ENCODE measurements around the gene CLEC9A. TPM values are rescaled to one million over a fixed set of nuclear protein-coding genes. Genes with fewer than 3 reads are reported as not detected.

CLEC9A gene
- total and polyA plus RNA-seq, 2 donors (not counting 3 experiments of a cell fraction or from before 2014, with no cell fraction given): not detected

- CTCF ChIA-PET: interaction anchor here (1.0 to 1.4 kb wide), 2 partner anchors 9 to 277 kb away, joined by 3 to 6 read pairs; no protein-coding TSS in a partner anchor
- intact Hi-C loops (cut with micrococcal nuclease): no loop called here
Measured at GRCh38 chr12:10027311-10027710, 3.2 kb upstream of the CLEC9A start.

More at GRCh38 chr12:10027311-10027710, 3.2 kb upstream of the CLEC9A start:
- no peak overlapping the region for H3K27ac ChIP-seq (ENCODE audit: insufficient read depth, low read depth, low read length)
- TF ChIP-seq, protein P1, sequence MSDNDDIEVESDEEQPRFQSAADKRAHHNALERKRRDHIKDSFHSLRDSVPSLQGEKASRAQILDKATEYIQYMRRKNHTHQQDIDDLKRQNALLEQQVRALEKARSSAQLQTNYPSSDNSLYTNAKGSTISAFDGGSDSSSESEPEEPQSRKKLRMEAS (IDR thresholded peaks at IDR 0.05; ENCODE audit: insufficient read depth, insufficient read length): no peak
- TF ChIP-seq POLR2A (IDR thresholded peaks at IDR 0.05; ENCODE audit: low read depth, low read length): no peak
- TF ChIP-seq FOS (IDR thresholded peaks at IDR 0.05; ENCODE audit: borderline replicate concordance, insufficient read depth, low read length): no peak
- TF ChIP-seq EZH2 (IDR thresholded peaks at IDR 0.05; ENCODE audit: borderline replicate concordance, low read depth, low read length, severe bottlenecking): no peak
- no peak for TF ChIP-seq JUN (IDR thresholded peaks at IDR 0.05; ENCODE audit: borderline replicate concordance, insufficient read depth, insufficient read length, low read depth)
- no peak for TF ChIP-seq MYC (IDR thresholded peaks at IDR 0.05; ENCODE audit: low read depth, low read length)
- TF ChIP-seq POLR2AphosphoS5 (IDR thresholded peaks at IDR 0.05; ENCODE audit: insufficient read depth, low read depth, low read length): no peak
- TF ChIP-seq GATA2 (IDR thresholded peaks at IDR 0.05; ENCODE audit: insufficient read depth, insufficient read length, low read depth, low read length): no peak
- no peak for TF ChIP-seq CTCF (IDR thresholded peaks at IDR 0.05; ENCODE audit: extremely low read depth in 1 of 2, insufficient read depth in 1 of 2, low read depth in 1 of 2, low read length in 2 of 2)
- H3K27me3 ChIP-seq (ENCODE audit: control insufficient read depth in 2 of 2, insufficient read depth in 2 of 2, low read length in 2 of 2): no peaks in the 10 kb centered on the region
- H3K4me1 ChIP-seq (ENCODE audit: control insufficient read depth, extremely low read depth, insufficient read depth, low read length): peaks cover 19% of the 10 kb centered on the region
- POLR2A ChIA-PET: no interaction called here
- no peaks in the 10 kb centered on the region for H3K79me2 ChIP-seq (ENCODE audit: control insufficient read depth, insufficient read depth, low read length)
- H3K9me3 ChIP-seq (replicated peaks; ENCODE audit: control insufficient read depth, insufficient read depth, low read length): no peaks in the 10 kb centered on the region
- DNase-seq (ENCODE audit: low read depth, low spot score): no peak
- H3K36me3 ChIP-seq (ENCODE audit: control insufficient read depth in 2 of 2, extremely low read depth in 1 of 2, insufficient read depth in 2 of 2, low read length in 2 of 2): no peaks in the 10 kb centered on the region
- no peaks in the 10 kb centered on the region for H3K9me1 ChIP-seq (replicated peaks; ENCODE audit: control insufficient read depth, extremely low read depth, insufficient read depth, low read length)
- no peak for FAIRE-seq
- H3K4me3 ChIP-seq (replicated peaks in 1 of 3; ENCODE audit: insufficient read depth in 1 of 3, low read depth in 1 of 3, low read length in 3 of 3): no peak overlapping the region
- H4K20me1 ChIP-seq (replicated peaks; ENCODE audit: control insufficient read depth, extremely low read depth, insufficient read depth, low read length): no peaks in the 10 kb centered on the region
- H3K4me2 ChIP-seq (ENCODE audit: insufficient read depth, low read length): no peak overlapping the region
- dilution Hi-C loops (cut with MboI; ENCODE audit: extremely low pct_ligation_motif_present, low sequenced_read_pairs): no loop called here
- no TSS peak for BruUV-seq (replicated peaks)
- H3K9ac ChIP-seq (replicated peaks; ENCODE audit: extremely low read depth, insufficient read depth, low read length): no peak overlapping the region
- H2AFZ ChIP-seq (ENCODE audit: low read depth, low read length): peak overlapping the region; percentile 86

Measured in endothelial cell of umbilical vein (primary cell).